Osteocyte (in vitro differentiated cells): ENCODE results near the gene RFX3. TPM values are rescaled to one million over a fixed set of nuclear protein-coding genes. Genes with fewer than 3 reads are reported as not detected.

Experiments
- DNase-seq: peaks from one replicate; pipeline ENCODE4 v3.0.0; 2021; ENCODE audit warnings: mixed read lengths; ENCODE audit not compliant: unreplicated experiment; ENCODE audit errors: extremely low spot score
- H3K27ac Mint-ChIP-seq: one replicate; pipeline ENCODE4 v1.8.0; 2021; ENCODE audit warnings: mild to moderate bottlenecking, mixed read lengths; ENCODE audit not compliant: unreplicated experiment
- H3K27me3 Mint-ChIP-seq: one replicate; pipeline ENCODE4 v1.8.0; 2021; ENCODE audit warnings: mixed read lengths; ENCODE audit not compliant: unreplicated experiment
- H3K36me3 Mint-ChIP-seq: one replicate; pipeline ENCODE4 v1.8.0; 2021; ENCODE audit warnings: mixed read lengths; ENCODE audit not compliant: unreplicated experiment
- H3K4me1 Mint-ChIP-seq: one replicate; pipeline ENCODE4 v1.8.0; 2021; ENCODE audit warnings: mixed read lengths; ENCODE audit not compliant: unreplicated experiment
- H3K4me3 Mint-ChIP-seq: one replicate; pipeline ENCODE4 v1.8.0; 2021; ENCODE audit warnings: mild to moderate bottlenecking, moderate library complexity, mixed read lengths; ENCODE audit not compliant: unreplicated experiment
- H3K9me3 Mint-ChIP-seq: one replicate; pipeline ENCODE4 v1.8.0; 2021; ENCODE audit warnings: mixed read lengths; ENCODE audit not compliant: unreplicated experiment
- CTCF ChIP-seq: fragments of 200-600 bp; sonication (generic); IDR thresholded peaks from 2 replicates; pipeline ENCODE4 v1.5.0; 2021; ENCODE audit warnings: antibody characterized with exemption, mild to moderate bottlenecking, moderate library complexity
- total RNA-seq: library from RNA; stranded (reverse); gene quantifications from 2 replicates; pipeline ENCODE4 v1.2.1, GENCODE V29; 2021

Gene RFX3
- total RNA-seq, 1 donor from 2014 or later: 10.0 TPM

GRCh38 chr9:3500044-3500443 is 25.8 kb downstream of the RFX3 start:
- Mint-ChIP-seq H3K27ac (no peak overlapping the region), H3K36me3 (no peaks in the 10 kb centered on the region), H3K4me1 (peaks cover 39% of the 10 kb centered on the region), H3K27me3 (no peaks in the 10 kb centered on the region), H3K9me3 (no peaks in the 10 kb centered on the region), H3K4me3 (no peak overlapping the region)
- DNase-seq: no peak
- no peak for TF ChIP-seq CTCF

DNA sequence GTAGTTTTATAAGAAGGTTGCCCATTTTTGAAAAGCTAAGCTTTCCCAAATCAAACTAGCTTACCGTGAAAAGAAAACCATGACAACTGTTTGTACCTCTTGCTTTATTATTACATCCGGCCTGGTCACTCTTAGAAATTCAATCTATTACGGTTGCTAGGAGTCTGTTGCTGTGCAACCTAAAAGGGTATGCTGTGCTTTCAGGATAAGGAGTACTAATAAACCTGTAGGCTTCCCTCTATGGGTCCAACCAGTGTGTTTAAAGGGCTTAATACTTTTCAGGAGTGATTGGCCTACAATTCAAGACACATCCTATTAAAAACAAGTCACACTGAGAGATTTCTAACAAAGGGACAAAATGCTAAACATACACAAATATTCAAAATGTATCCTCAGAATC is 27.1 kb downstream of the RFX3 start:
- Mint-ChIP-seq H3K27me3 (no peaks in the 10 kb centered on the region), H3K36me3 (no peaks in the 10 kb centered on the region), H3K4me3 (no peak overlapping the region), H3K9me3 (no peaks in the 10 kb centered on the region), H3K27ac (peak overlapping the region; percentile 73), H3K4me1 (peaks cover 39% of the 10 kb centered on the region)
- TF ChIP-seq CTCF: no peak
- DNase-seq: no peak

DNA sequence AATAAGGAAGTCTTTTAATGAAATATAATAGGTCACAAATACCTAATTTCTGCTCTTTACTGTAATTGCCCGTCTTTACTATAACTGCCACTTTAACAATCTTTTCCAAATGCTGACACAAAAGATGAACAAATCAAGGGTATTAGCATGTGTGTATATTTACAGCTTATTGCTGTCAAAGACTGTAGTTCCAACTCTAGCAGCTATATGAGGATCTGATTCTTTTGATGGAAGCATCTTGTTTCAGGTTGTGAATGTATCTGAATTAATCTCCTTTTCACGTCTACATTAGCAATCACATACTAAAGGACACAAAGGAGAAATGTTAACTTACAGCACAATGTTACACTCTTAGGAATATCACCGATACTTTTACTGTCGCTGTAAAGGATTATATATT is 27.9 kb downstream of the RFX3 start:
- H3K27me3 Mint-ChIP-seq: no peaks in the 10 kb centered on the region
- no peaks in the 10 kb centered on the region for H3K36me3 Mint-ChIP-seq
- DNase-seq: no peak
- peak overlapping the region; percentile 73 for H3K27ac Mint-ChIP-seq
- no peak overlapping the region for H3K4me3 Mint-ChIP-seq
- no peaks in the 10 kb centered on the region for H3K9me3 Mint-ChIP-seq
- peaks cover 39% of the 10 kb centered on the region for H3K4me1 Mint-ChIP-seq
- TF ChIP-seq CTCF: no peak

DNA sequence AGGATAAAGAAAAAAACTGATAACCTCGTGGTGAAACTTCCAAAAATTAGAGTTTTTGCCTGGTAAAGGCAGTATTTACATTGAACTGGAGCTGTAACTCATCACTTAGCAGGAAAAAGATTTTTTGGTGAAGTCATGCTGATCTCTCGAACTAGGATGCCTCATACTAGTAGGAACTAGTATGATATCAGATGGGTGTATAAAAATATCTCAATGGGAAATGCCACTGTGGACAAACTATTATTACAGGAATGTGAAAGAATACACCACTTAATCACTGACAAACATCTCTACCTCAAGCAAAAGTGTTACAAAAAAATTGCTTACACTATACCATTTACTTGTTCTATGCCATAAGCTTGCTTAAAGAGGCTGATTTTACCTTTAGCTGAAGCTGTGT is 28.4 kb downstream of the RFX3 start:
- no peak for DNase-seq
- H3K27me3 Mint-ChIP-seq: no peaks in the 10 kb centered on the region
- peaks cover 39% of the 10 kb centered on the region for H3K4me1 Mint-ChIP-seq
- H3K4me3 Mint-ChIP-seq: no peak overlapping the region
- H3K36me3 Mint-ChIP-seq: no peaks in the 10 kb centered on the region
- H3K27ac Mint-ChIP-seq: peak overlapping the region; percentile 23
- no peak for TF ChIP-seq CTCF
- no peaks in the 10 kb centered on the region for H3K9me3 Mint-ChIP-seq

DNA sequence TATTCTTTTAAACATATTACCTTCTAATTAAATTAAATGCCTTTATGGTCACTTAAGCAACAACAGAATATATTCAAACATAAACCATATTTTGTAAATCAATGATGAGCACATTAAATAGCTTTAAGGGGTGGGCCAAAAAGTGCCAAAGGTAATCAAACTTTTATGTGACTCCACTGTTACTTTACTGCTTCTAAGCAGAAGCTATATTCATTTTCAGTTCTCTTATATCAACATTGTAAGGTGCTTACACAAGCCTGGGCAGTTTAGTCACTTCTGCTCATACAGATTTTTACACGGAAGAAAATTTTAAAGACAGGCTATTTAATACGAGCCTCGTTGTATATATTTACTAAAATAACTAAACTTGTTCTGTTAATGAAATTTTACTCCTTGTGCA is 29.9 kb downstream of the RFX3 start:
- TF ChIP-seq CTCF: no peak
- H3K36me3 Mint-ChIP-seq: no peaks in the 10 kb centered on the region
- DNase-seq: no peak
- peaks cover 39% of the 10 kb centered on the region for H3K4me1 Mint-ChIP-seq
- H3K4me3 Mint-ChIP-seq: no peak overlapping the region
- H3K9me3 Mint-ChIP-seq: no peaks in the 10 kb centered on the region
- H3K27me3 Mint-ChIP-seq: no peaks in the 10 kb centered on the region
- peak overlapping the region; percentile 28 for H3K27ac Mint-ChIP-seq
